ENCODE results near the gene PHACTR2. TPM values are rescaled to one million over a fixed set of nuclear protein-coding genes. Genes with fewer than 3 reads are reported as not detected.
"Not testable (repeated sequence)": the region's sequence is repeated elsewhere in the genome, so short reads cannot be mapped to it uniquely, and the experiment has no call there.

The PHACTR2 gene
- total RNA-seq, 5 donors from 2014 or later (not counting 1 experiment from before 2014, with no cell fraction given), result 31.9 to 50.3 (median 36.7) TPM

DNA sequence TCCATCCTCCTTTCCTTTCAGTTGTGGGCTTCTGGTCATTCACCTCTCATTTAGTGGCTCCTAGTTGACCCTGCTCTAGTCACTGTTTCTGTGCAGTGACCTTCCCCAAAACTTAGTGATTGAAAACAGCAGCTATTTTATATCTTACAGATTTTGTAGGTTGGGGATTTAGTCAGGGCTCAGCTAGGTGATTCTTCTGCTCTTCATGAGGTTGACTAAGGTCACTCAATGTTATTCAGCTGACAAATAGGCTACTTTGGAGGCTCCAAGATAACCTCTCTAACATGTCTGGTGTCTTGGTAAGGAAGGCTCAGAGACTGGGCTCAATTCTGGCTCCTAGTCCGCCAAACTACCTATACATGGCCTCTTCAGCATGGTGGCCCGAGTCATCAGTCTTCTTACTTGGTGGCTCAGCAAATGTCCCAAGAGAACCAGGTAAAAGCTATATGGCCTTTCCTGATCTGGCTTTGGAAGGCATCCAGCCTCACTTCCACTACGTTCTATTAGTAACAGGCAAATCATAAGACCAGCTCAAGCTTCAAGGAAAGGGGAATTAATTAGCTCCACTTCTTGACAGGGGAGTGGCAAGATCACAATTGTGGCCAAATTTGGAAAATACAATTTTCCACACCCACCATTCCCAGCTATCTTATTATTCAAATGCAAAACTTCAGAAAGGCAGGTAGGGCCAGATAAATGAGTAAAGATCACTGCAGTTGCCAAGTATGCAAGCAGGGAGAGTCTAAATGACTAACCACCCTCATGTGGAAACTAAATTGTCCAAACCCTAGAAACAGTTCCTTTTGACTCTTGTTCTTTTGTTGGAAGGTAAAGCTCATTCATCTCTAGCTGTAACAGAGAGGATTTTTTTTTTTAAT lies 114.9 kb downstream of the PHACTR2 start:
- WGBS (ENCODE audit: insufficient coverage), result 100% methylated on average over 1 of the region's 3 CpGs
- ChIA-PET POLR2A (no interaction called here), CTCF (no interaction called here)
- no peaks in the 10 kb centered on the region for H3K4me1 Mint-ChIP-seq
- H3K9me3 Mint-ChIP-seq, result peaks cover 0 to 15% (median 7%) of the 10 kb centered on the region in 3 donors
- Histone ChIP-seq H3K27me3 (replicated peaks in 1 of 2; ENCODE audit: control insufficient read depth in 2 of 2, extremely low read depth in 1 of 2, insufficient read depth in 2 of 2, low read length in 1 of 2) (no peaks in the 10 kb centered on the region), H3K36me3 (ENCODE audit: control insufficient read depth in 2 of 2, extremely low read depth in 1 of 2, insufficient read depth in 1 of 2, low read length in 1 of 2) (peaks cover 0 to 16% of the 10 kb centered on the region in 2 donors), H3K27ac (ENCODE audit: low read length) (no peak overlapping the region), H3K9me3 (no peaks in the 10 kb centered on the region), H3K4me3 (ENCODE audit: control insufficient read depth in 1 of 2, extremely low read depth in 1 of 2, low read length in 1 of 2) (no peak overlapping the region), H3K4me1 (ENCODE audit: control insufficient read depth in 1 of 2, extremely low read depth in 1 of 2, insufficient read depth in 2 of 2, low read length in 2 of 2) (no peaks in the 10 kb centered on the region)
- DNase-seq (no peak), ATAC-seq (replicated peaks in 1 of 4) (no peak)
- no peak overlapping the region for H3K4me3 Mint-ChIP-seq
- H3K36me3 Mint-ChIP-seq, result peaks cover 82% of the 10 kb centered on the region
- H3K27me3 Mint-ChIP-seq, result no peaks in the 10 kb centered on the region
- no peak overlapping the region for H3K27ac Mint-ChIP-seq

DNA sequence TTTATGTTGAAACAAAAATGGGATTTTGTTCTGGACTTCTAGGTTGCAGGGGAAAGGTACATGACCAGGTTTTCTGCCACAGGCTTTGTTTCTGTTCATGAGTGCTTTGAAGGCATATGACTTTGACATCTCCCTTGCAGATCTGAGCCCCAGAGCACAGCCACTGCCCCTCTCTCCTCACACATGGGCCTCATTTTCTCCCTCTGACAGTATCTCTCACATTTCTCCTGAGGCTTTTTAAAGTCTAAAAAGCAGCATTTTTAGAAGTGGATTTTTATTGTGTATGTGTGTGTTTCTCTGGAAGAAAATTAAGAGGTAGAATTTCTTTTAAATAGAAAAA lies 115.5 kb downstream of the PHACTR2 start:
- no peaks in the 10 kb centered on the region for H3K4me1 ChIP-seq (ENCODE audit: control insufficient read depth in 1 of 2, extremely low read depth in 1 of 2, insufficient read depth in 2 of 2, low read length in 2 of 2)
- no peaks in the 10 kb centered on the region for H3K27me3 ChIP-seq (replicated peaks in 1 of 2; ENCODE audit: control insufficient read depth in 2 of 2, extremely low read depth in 1 of 2, insufficient read depth in 2 of 2, low read length in 1 of 2)
- ChIA-PET POLR2A (no interaction called here), CTCF (no interaction called here)
- Mint-ChIP-seq H3K9me3 (peaks cover 3 to 21% (median 9%) of the 10 kb centered on the region in 3 donors), H3K36me3 (peaks cover 83% of the 10 kb centered on the region), H3K4me3 (no peak overlapping the region), H3K4me1 (no peaks in the 10 kb centered on the region), H3K27me3 (no peaks in the 10 kb centered on the region), H3K27ac (no peak overlapping the region)
- no peaks in the 10 kb centered on the region for H3K9me3 ChIP-seq
- ATAC-seq (replicated peaks in 1 of 4) (no peak), DNase-seq (no peak)
- H3K4me3 ChIP-seq (ENCODE audit: control insufficient read depth in 1 of 2, extremely low read depth in 1 of 2, low read length in 1 of 2), result no peak overlapping the region
- H3K36me3 ChIP-seq (ENCODE audit: control insufficient read depth in 2 of 2, extremely low read depth in 1 of 2, insufficient read depth in 1 of 2, low read length in 1 of 2), result peaks cover 0 to 15% of the 10 kb centered on the region in 2 donors
- H3K27ac ChIP-seq (ENCODE audit: low read length), result no peak overlapping the region

DNA sequence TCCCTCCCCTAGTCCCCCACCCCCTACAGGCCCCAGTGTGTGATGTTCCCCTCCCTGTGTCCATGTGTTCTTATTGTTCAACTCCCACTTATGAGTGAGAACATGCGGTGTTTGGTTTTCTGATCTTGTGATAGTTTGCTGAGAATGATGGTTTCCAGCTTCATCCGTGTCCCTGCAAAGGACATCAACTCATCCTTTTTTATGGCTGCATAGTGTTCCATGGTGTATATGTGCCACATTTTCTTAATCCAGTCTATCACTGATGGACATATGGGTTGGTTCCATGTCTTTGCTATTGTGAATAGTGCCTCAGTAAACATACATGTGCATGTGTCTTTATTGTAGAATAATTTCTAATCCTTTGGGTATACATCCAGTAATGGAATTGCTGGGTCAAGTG lies 118.8 kb downstream of the PHACTR2 start:
- ATAC-seq (replicated peaks in 1 of 4); H3K4me3 Mint-ChIP-seq; H3K27me3 Mint-ChIP-seq; H3K4me3 ChIP-seq (ENCODE audit: control insufficient read depth in 1 of 2, extremely low read depth in 1 of 2, low read length in 1 of 2); DNase-seq; H3K27me3 ChIP-seq (replicated peaks in 1 of 2; ENCODE audit: control insufficient read depth in 2 of 2, extremely low read depth in 1 of 2, insufficient read depth in 2 of 2, low read length in 1 of 2); H3K27ac ChIP-seq (ENCODE audit: low read length); H3K4me1 Mint-ChIP-seq; POLR2A ChIA-PET; H3K9me3 ChIP-seq; H3K36me3 ChIP-seq (ENCODE audit: control insufficient read depth in 2 of 2, extremely low read depth in 1 of 2, insufficient read depth in 1 of 2, low read length in 1 of 2); CTCF ChIA-PET; H3K4me1 ChIP-seq (ENCODE audit: control insufficient read depth in 1 of 2, extremely low read depth in 1 of 2, insufficient read depth in 2 of 2, low read length in 2 of 2); H3K27ac Mint-ChIP-seq: not testable (repeated sequence)
- WGBS (ENCODE audit: insufficient coverage), result no CpG with 5 or more reads among the region's 2 CpGs
- Mint-ChIP-seq H3K9me3 (peaks cover 15 to 34% (median 17%) of the 10 kb centered on the region in 3 donors), H3K36me3 (peaks cover 81% of the 10 kb centered on the region)

DNA sequence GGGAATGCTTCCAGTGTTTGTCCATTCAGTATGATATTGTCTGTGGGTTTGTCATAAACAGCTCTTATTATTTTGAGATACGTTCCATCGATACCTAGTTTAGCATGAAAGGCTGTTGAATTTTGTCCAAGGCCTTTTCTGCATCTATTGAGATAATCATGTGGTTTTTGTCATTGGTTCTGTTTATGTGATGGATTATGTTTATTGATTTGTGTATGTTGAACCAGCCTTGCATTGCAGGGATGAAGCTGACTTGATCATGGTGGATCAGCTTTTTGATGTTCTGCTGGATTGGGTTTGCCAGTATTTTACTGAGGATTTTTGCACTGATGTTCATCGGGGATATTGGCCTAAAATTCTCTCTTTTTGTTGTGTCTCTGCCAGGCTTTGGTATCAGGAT lies 120.7 kb downstream of the PHACTR2 start:
- H3K36me3 ChIP-seq (ENCODE audit: control insufficient read depth in 2 of 2, extremely low read depth in 1 of 2, insufficient read depth in 1 of 2, low read length in 1 of 2); H3K27me3 ChIP-seq (replicated peaks in 1 of 2; ENCODE audit: control insufficient read depth in 2 of 2, extremely low read depth in 1 of 2, insufficient read depth in 2 of 2, low read length in 1 of 2); H3K27ac Mint-ChIP-seq; H3K4me1 Mint-ChIP-seq; POLR2A ChIA-PET; ATAC-seq (replicated peaks in 1 of 4); H3K4me3 Mint-ChIP-seq; CTCF ChIA-PET; H3K9me3 ChIP-seq; H3K27ac ChIP-seq (ENCODE audit: low read length); H3K27me3 Mint-ChIP-seq; DNase-seq; H3K4me3 ChIP-seq (ENCODE audit: control insufficient read depth in 1 of 2, extremely low read depth in 1 of 2, low read length in 1 of 2); H3K4me1 ChIP-seq (ENCODE audit: control insufficient read depth in 1 of 2, extremely low read depth in 1 of 2, insufficient read depth in 2 of 2, low read length in 2 of 2): not testable (repeated sequence)
- peaks cover 15 to 24% (median 17%) of the 10 kb centered on the region in 3 donors for H3K9me3 Mint-ChIP-seq
- 100% methylated on average over 1 of the region's 3 CpGs for WGBS (ENCODE audit: insufficient coverage)
- H3K36me3 Mint-ChIP-seq, result peaks cover 73% of the 10 kb centered on the region

DNA sequence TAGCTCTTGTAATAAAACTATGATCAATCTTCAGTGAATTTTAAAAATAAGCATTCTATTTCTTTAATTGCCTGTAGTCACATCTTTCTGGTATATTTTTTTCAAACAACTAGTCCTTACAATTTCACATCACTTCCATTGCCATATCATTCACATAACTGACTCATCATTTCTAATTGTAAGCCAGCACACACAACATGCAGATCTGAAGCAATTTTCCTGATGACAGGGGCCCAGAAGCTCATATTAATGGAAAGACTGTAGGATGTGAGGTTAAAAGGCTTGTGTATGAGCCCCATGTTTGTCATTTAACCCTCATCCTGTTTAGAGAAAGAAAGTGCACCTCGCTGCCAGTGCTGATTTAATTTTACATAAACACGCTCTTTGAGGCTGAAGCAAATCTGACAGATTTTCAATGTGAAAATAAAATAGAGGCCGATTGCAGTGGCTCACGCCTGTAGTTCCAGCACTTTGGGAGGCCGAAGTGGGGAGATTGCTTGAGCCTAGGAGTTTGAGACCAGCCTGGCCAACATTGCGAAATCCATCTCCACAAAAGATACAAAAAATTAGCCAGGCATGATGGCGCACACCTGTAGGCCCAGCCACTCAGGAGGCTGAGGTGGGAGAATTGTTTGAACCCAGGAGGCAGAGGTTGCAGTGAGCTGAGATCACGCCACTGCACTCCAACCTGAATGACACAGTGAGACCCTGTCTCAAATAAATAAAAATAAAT lies 125.2 kb downstream of the PHACTR2 start:
- peaks cover 72% of the 10 kb centered on the region for H3K36me3 Mint-ChIP-seq
- no peaks in the 10 kb centered on the region for H3K27me3 ChIP-seq (replicated peaks in 1 of 2; ENCODE audit: control insufficient read depth in 2 of 2, extremely low read depth in 1 of 2, insufficient read depth in 2 of 2, low read length in 1 of 2)
- CTCF ChIA-PET, result no interaction called here
- DNase-seq, result no peak
- 90% methylated on average over 2 of the region's 8 CpGs for WGBS (ENCODE audit: insufficient coverage)
- H3K9me3 Mint-ChIP-seq, result peaks cover 6 to 17% (median 15%) of the 10 kb centered on the region in 3 donors
- no peak overlapping the region for H3K4me3 Mint-ChIP-seq
- H3K9me3 ChIP-seq, result no peaks in the 10 kb centered on the region
- no peaks in the 10 kb centered on the region for H3K27me3 Mint-ChIP-seq
- H3K4me3 ChIP-seq (ENCODE audit: control insufficient read depth in 1 of 2, extremely low read depth in 1 of 2, low read length in 1 of 2), result no peak overlapping the region
- no peak overlapping the region for H3K27ac ChIP-seq (ENCODE audit: low read length)
- POLR2A ChIA-PET, result interaction anchor here in 1 of 2 donors (0.6 kb wide), 1 partner anchor 966 kb away, joined by 9 read pairs; no protein-coding TSS in a partner anchor
- peaks cover 0 to 8% of the 10 kb centered on the region in 2 donors for H3K36me3 ChIP-seq (ENCODE audit: control insufficient read depth in 2 of 2, extremely low read depth in 1 of 2, insufficient read depth in 1 of 2, low read length in 1 of 2)
- H3K27ac Mint-ChIP-seq, result no peak overlapping the region
- peaks cover 6 to 16% (median 12%) of the 10 kb centered on the region in 3 donors for H3K4me1 Mint-ChIP-seq
- no peak for ATAC-seq (replicated peaks in 1 of 4)
- H3K4me1 ChIP-seq (ENCODE audit: control insufficient read depth in 1 of 2, extremely low read depth in 1 of 2, insufficient read depth in 2 of 2, low read length in 2 of 2), result no peaks in the 10 kb centered on the region

DNA sequence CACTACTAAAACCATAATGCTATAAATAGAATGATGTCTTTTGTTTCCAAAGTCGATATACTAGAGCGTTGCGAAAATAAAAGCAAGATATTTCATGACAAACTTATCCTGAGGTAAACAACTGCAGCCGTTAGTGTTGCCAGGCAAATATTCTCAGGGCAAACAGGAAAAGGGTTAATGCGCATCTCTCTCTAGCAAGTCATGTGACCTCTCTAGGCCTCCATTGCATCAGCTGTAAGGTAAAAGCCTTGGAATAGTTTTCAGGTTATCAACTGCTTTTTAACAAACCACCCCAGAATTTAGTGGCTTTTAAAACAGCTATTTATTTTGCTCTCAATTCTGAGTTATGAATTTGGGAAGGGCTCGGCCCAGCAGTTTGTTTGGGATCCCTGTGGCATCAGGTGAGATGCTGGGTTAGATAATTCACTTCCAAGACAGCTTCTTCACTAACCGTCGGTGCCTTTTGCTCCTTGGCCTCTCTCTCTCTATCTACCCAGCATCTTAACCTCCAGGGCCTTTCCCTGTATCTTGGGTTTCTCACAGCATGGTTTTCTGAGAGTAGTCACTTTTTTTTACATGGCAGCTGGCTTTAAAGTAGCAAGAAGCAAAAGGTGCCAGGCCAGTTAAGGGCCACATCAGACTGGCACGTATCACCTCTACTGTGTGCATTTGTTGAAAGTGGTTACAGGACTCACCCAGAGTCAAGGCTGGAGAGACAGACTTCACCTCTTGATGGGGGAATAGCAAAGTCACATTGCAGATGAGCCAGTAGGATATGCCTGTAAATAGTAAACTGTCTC lies 126.2 kb downstream of the PHACTR2 start:
- no peak overlapping the region for H3K4me3 Mint-ChIP-seq
- H3K36me3 Mint-ChIP-seq, result peaks cover 67% of the 10 kb centered on the region
- H3K27ac ChIP-seq (ENCODE audit: low read length), result no peak overlapping the region
- H3K9me3 ChIP-seq, result no peaks in the 10 kb centered on the region
- 69% methylated on average over 2 of the region's 9 CpGs for WGBS (ENCODE audit: insufficient coverage)
- ChIA-PET POLR2A (no interaction called here), CTCF (no interaction called here)
- peaks cover 6 to 9% (median 7%) of the 10 kb centered on the region in 3 donors for H3K9me3 Mint-ChIP-seq
- no peaks in the 10 kb centered on the region for H3K27me3 ChIP-seq (replicated peaks in 1 of 2; ENCODE audit: control insufficient read depth in 2 of 2, extremely low read depth in 1 of 2, insufficient read depth in 2 of 2, low read length in 1 of 2)
- H3K4me3 ChIP-seq (ENCODE audit: control insufficient read depth in 1 of 2, extremely low read depth in 1 of 2, low read length in 1 of 2), result no peak overlapping the region
- no peak overlapping the region for H3K27ac Mint-ChIP-seq
- peaks cover 0 to 8% of the 10 kb centered on the region in 2 donors for H3K36me3 ChIP-seq (ENCODE audit: control insufficient read depth in 2 of 2, extremely low read depth in 1 of 2, insufficient read depth in 1 of 2, low read length in 1 of 2)
- ATAC-seq (replicated peaks in 1 of 4) (no peak), DNase-seq (no peak)
- no peaks in the 10 kb centered on the region for H3K27me3 Mint-ChIP-seq
- no peaks in the 10 kb centered on the region for H3K4me1 ChIP-seq (ENCODE audit: control insufficient read depth in 1 of 2, extremely low read depth in 1 of 2, insufficient read depth in 2 of 2, low read length in 2 of 2)
- peaks cover 6 to 16% (median 12%) of the 10 kb centered on the region in 3 donors for H3K4me1 Mint-ChIP-seq

All from T-cell (primary cell).